Endodermal cell (in vitro differentiated cells): Measurements from ENCODE around the gene TSPAN15. TPM values are rescaled to one million over a fixed set of nuclear protein-coding genes. Genes with fewer than 3 reads are reported as not detected.

Experiments
- DNase-seq: peaks from one replicate; pipeline ENCODE4 v3.0.0-alpha.2; 2017
- H3K27ac ChIP-seq: 2 replicates; pipeline ENCODE4 v1.5.1; 2013; ENCODE audit warnings: mild to moderate bottlenecking, low read depth, low read length, moderate library complexity
- H3K27me3 ChIP-seq: 2 replicates; pipeline ENCODE4 v1.6.1; 2013; ENCODE audit warnings: mild to moderate bottlenecking, low read length, moderate library complexity; ENCODE audit not compliant: insufficient read depth, control insufficient read depth, poor library complexity, severe bottlenecking
- H3K36me3 ChIP-seq: 2 replicates; pipeline ENCODE4 v1.7.0; 2013; ENCODE audit warnings: mild to moderate bottlenecking, low read length, moderate library complexity; ENCODE audit not compliant: control insufficient read depth, insufficient read depth
- H3K4me1 ChIP-seq: one replicate; pipeline ENCODE4 v1.7.0; 2013; ENCODE audit warnings: low read length; ENCODE audit not compliant: control insufficient read depth, insufficient read depth
- H3K4me3 ChIP-seq: 2 replicates; pipeline ENCODE4 v1.5.1; 2013; ENCODE audit warnings: mild to moderate bottlenecking, low read length, moderate library complexity
- H3K9ac ChIP-seq: 2 replicates; pipeline ENCODE4 v1.6.1; 2013; ENCODE audit warnings: mild to moderate bottlenecking, low read length, moderate library complexity; ENCODE audit not compliant: poor library complexity, severe bottlenecking; ENCODE audit errors: extremely low read depth
- H3K9me3 ChIP-seq: 2 replicates; pipeline ENCODE4 v1.6.1; 2013; ENCODE audit warnings: mild to moderate bottlenecking, low read length, moderate library complexity; ENCODE audit not compliant: control insufficient read depth
- H3K27ac Mint-ChIP-seq: 2 replicates; pipeline ENCODE4 v1.8.0; 2020; ENCODE audit warnings: mixed read lengths
- H3K27me3 Mint-ChIP-seq: 2 replicates; pipeline ENCODE4 v1.8.0; 2021; ENCODE audit warnings: mild to moderate bottlenecking, mixed read lengths; ENCODE audit not compliant: insufficient read depth
- H3K36me3 Mint-ChIP-seq: 2 replicates; pipeline ENCODE4 v1.8.0; 2020; ENCODE audit warnings: low read depth, mixed read lengths
- H3K4me1 Mint-ChIP-seq: 2 replicates; pipeline ENCODE4 v1.8.0; 2020; ENCODE audit warnings: mixed read lengths
- H3K4me3 Mint-ChIP-seq: 2 replicates; pipeline ENCODE4 v1.8.0; 2020; ENCODE audit warnings: mild to moderate bottlenecking, moderate library complexity, mixed read lengths
- H3K9me3 Mint-ChIP-seq: 2 replicates; pipeline ENCODE4 v1.8.0; 2020; ENCODE audit warnings: mild to moderate bottlenecking, mixed read lengths
- WGBS, 2 experiments: methylation state at CpG; one replicate each; pipeline versions ENCODE4 v1.1.5 to v1.1.7; 2013; ENCODE audit warnings: missing lambda C conversion rate in 2 of 2, mixed read lengths in 1 of 2; ENCODE audit not compliant: insufficient coverage in 1 of 2, insufficient read length in 1 of 2; 5-methylcytosine and 5-hydroxymethylcytosine counted together
- total RNA-seq, 2 donors: library from RNA; stranded (reverse); fragmentation: NEBNext Ultra II Directional in 1 of 2; extraction: Animal tissue kit (Norgen Biotek cat#: 25700) in 1 of 2; gene quantifications; 2 replicates in 1 of 2; 3 replicates in 1 of 2; pipeline ENCODE4 v1.2.1, GENCODE V29; 2021
- TF ChIP-seq, protein P1 (sequence below): fragments of 200-600 bp; sonication (generic); conservative IDR thresholded peaks from 2 replicates; pipeline ENCODE4 v1.5.0; 2021; ENCODE audit warnings: antibody characterized with exemption, mild to moderate bottlenecking

The TSPAN15 gene
- total RNA-seq, 2 donors from 2014 or later = 10.1 to 15.8 TPM

GRCh38 chr10:69496352-69497230 lies 45.3 kb downstream of the TSPAN15 start:
- DNase-seq = peak; percentile 14
- H3K4me1 ChIP-seq = peaks cover 4% of the 10 kb centered on the region
- H3K9ac ChIP-seq = no peak overlapping the region
- no peaks in the 10 kb centered on the region for H3K9me3 ChIP-seq
- Mint-ChIP-seq H3K27me3 (no peaks in the 10 kb centered on the region), H3K4me3 (no peak overlapping the region), H3K27ac (no peak overlapping the region), H3K9me3 (no peaks in the 10 kb centered on the region), H3K36me3 (no peaks in the 10 kb centered on the region), H3K4me1 (peaks cover 9% of the 10 kb centered on the region)
- WGBS, 2 experiments = 83 to 88% methylated on average over 2 to 6 of the region's 6 CpGs
- no peak overlapping the region for H3K27ac ChIP-seq
- H3K36me3 ChIP-seq = no peaks in the 10 kb centered on the region
- H3K4me3 ChIP-seq = no peak overlapping the region
- TF ChIP-seq, protein P1, sequence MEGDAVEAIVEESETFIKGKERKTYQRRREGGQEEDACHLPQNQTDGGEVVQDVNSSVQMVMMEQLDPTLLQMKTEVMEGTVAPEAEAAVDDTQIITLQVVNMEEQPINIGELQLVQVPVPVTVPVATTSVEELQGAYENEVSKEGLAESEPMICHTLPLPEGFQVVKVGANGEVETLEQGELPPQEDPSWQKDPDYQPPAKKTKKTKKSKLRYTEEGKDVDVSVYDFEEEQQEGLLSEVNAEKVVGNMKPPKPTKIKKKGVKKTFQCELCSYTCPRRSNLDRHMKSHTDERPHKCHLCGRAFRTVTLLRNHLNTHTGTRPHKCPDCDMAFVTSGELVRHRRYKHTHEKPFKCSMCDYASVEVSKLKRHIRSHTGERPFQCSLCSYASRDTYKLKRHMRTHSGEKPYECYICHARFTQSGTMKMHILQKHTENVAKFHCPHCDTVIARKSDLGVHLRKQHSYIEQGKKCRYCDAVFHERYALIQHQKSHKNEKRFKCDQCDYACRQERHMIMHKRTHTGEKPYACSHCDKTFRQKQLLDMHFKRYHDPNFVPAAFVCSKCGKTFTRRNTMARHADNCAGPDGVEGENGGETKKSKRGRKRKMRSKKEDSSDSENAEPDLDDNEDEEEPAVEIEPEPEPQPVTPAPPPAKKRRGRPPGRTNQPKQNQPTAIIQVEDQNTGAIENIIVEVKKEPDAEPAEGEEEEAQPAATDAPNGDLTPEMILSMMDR = no peak
- no peaks in the 10 kb centered on the region for H3K27me3 ChIP-seq

DNA sequence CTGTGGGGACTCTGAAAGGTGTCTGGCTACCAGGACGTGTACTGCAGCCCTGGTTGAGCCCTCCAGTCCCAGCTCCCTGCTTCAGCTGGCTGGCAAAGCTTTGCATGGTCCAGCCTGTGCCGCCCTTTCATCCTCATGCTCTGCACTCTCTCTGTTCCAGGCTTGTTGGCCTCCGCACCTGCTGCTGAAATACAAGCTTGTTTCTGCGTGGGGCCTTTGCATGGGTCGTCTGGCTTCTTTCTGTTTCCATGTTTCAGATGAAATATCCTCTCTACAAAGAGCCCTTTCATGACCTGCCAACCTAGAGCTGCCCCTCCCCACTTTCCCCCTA lies 45.9 kb downstream of the TSPAN15 start:
- H3K36me3 Mint-ChIP-seq = no peaks in the 10 kb centered on the region
- no peaks in the 10 kb centered on the region for H3K9me3 Mint-ChIP-seq
- peaks cover 9% of the 10 kb centered on the region for H3K4me1 Mint-ChIP-seq
- Histone ChIP-seq H3K9ac (no peak overlapping the region), H3K27me3 (no peaks in the 10 kb centered on the region), H3K36me3 (no peaks in the 10 kb centered on the region), H3K4me3 (no peak overlapping the region), H3K9me3 (no peaks in the 10 kb centered on the region), H3K4me1 (peaks cover 4% of the 10 kb centered on the region), H3K27ac (no peak overlapping the region)
- H3K27ac Mint-ChIP-seq = no peak overlapping the region
- 87 to 88% methylated on average over 5 of the region's 5 CpGs for WGBS, 2 experiments
- no peak overlapping the region for H3K4me3 Mint-ChIP-seq
- peak; percentile 20 for DNase-seq
- no peaks in the 10 kb centered on the region for H3K27me3 Mint-ChIP-seq
- TF ChIP-seq, protein P1 = no peak

GRCh38 chr10:69497611-69498390 lies 46.5 kb downstream of the TSPAN15 start:
- H3K27me3 ChIP-seq = no peaks in the 10 kb centered on the region
- Mint-ChIP-seq H3K9me3 (no peaks in the 10 kb centered on the region), H3K27me3 (no peaks in the 10 kb centered on the region), H3K27ac (no peak overlapping the region), H3K4me3 (no peak overlapping the region), H3K36me3 (no peaks in the 10 kb centered on the region), H3K4me1 (peaks cover 9% of the 10 kb centered on the region)
- H3K4me3 ChIP-seq = no peak overlapping the region
- no peak overlapping the region for H3K9ac ChIP-seq
- no peaks in the 10 kb centered on the region for H3K36me3 ChIP-seq
- peaks cover 4% of the 10 kb centered on the region for H3K4me1 ChIP-seq
- no peaks in the 10 kb centered on the region for H3K9me3 ChIP-seq
- TF ChIP-seq, protein P1 = no peak
- WGBS, 2 experiments = 88 to 92% methylated on average over 8 to 11 of the region's 11 CpGs
- peak; percentile 37 for DNase-seq
- no peak overlapping the region for H3K27ac ChIP-seq
